H1 (cell line): Measurements from ENCODE around the gene IFNL3. TPM values are rescaled to one million over a fixed set of nuclear protein-coding genes. Genes with fewer than 3 reads are reported as not detected.
A peak's percentile ranks its signal among the peaks of the same experiment; 100 is the strongest.

Experiments used
- CTCF ChIA-PET: fragments of 300-600 bp; sonication (Branson Sonifier 250); formaldehyde crosslinking; loops from one replicate; lab custom pipeline; 2021; ENCODE audit not compliant: partially characterized antibody; lab: Charles Lee
- POLR2A ChIA-PET: fragments of 300-600 bp; sonication (Branson Sonifier 250); formaldehyde crosslinking; loops from one replicate; lab custom pipeline; 2021; ENCODE audit warnings: inconsistent platforms; ENCODE audit not compliant: partially characterized antibody; lab: Charles Lee
- DNase-seq, 2 experiments: peaks; one replicate each; pipeline versions ENCODE4 v3.0.0 to v3.0.0-alpha.2; 2010 to 2022; ENCODE audit warnings: low spot score in 2 of 2, low read depth in 1 of 2, mixed read lengths in 1 of 2
- FAIRE-seq: peaks from 2 replicates; lab custom pipeline; 2011; peaks lifted over from hg19 to GRCh38; lab: Jason Lieb, UNC
- H2AFZ ChIP-seq: 2 replicates; pipeline ENCODE4 v1.8.1; 2012; ENCODE audit warnings: low read length, inconsistent platforms
- H2AK5ac ChIP-seq: 2 replicates; pipeline ENCODE4 v1.6.1; 2013; ENCODE audit warnings: low read depth, low read length
- H2BK120ac ChIP-seq: replicated peaks from 2 replicates; pipeline ENCODE3; 2013; ENCODE audit warnings: low read depth, low read length, inconsistent platforms
- H2BK12ac ChIP-seq: 2 replicates; pipeline ENCODE4 v1.6.1; 2013; ENCODE audit warnings: low read depth, low read length
- H2BK15ac ChIP-seq: 2 replicates; pipeline ENCODE4 v1.6.1; 2013; ENCODE audit warnings: low read length
- H2BK20ac ChIP-seq: 2 replicates; pipeline ENCODE4 v1.6.1; 2013; ENCODE audit warnings: low read length
- H2BK5ac ChIP-seq: 2 replicates; pipeline ENCODE4 v1.6.1; 2013; ENCODE audit warnings: low read depth, low read length
- H3K14ac ChIP-seq: 2 replicates; pipeline ENCODE4 v1.6.1; 2013; ENCODE audit warnings: inconsistent platforms; ENCODE audit not compliant: insufficient read length
- H3K18ac ChIP-seq: 2 replicates; pipeline ENCODE4 v1.6.1; 2013; ENCODE audit warnings: low read length; ENCODE audit errors: extremely low read depth
- H3K23ac ChIP-seq: 2 replicates; pipeline ENCODE4 v1.6.1; 2013; ENCODE audit warnings: inconsistent platforms; ENCODE audit not compliant: insufficient read length
- H3K23me2 ChIP-seq: 2 replicates; pipeline ENCODE4 v1.6.1; 2013; ENCODE audit warnings: low read depth, low read length
- H3K27ac ChIP-seq: 2 replicates; pipeline ENCODE4 v1.6.1; 2011; ENCODE audit warnings: low read depth, low read length, inconsistent platforms
- H3K27me3 ChIP-seq, 4 experiments: replicated peaks in 1 of 4; 1 replicate in 1 of 4; 2 replicates in 3 of 4; pipeline versions ENCODE4 v1.6.1 to v1.8.1; 2011 to 2013; ENCODE audit warnings: low read length in 3 of 4, mild to moderate bottlenecking in 3 of 4, inconsistent platforms in 2 of 4, mixed read lengths in 2 of 4, moderate library complexity in 1 of 4; ENCODE audit not compliant: control insufficient read depth in 3 of 4, insufficient read depth in 3 of 4; ENCODE audit errors: extremely low read depth in 1 of 4
- H3K36me3 ChIP-seq, 4 experiments: 2 replicates each; pipeline versions ENCODE4 v1.6.1 to v1.8.1; 2011 to 2013; ENCODE audit warnings: mild to moderate bottlenecking in 4 of 4, low read length in 3 of 4, moderate library complexity in 2 of 4, control low read depth in 1 of 4, inconsistent platforms in 1 of 4; ENCODE audit not compliant: insufficient read depth in 4 of 4, control insufficient read depth in 2 of 4
- H3K4ac ChIP-seq: replicated peaks from 2 replicates; pipeline ENCODE3; 2013; ENCODE audit warnings: low read length, low read depth, mixed read lengths, inconsistent platforms; ENCODE audit not compliant: insufficient read length
- H3K4me1 ChIP-seq, 4 experiments: replicated peaks in 1 of 4; 1 replicate in 1 of 4; 2 replicates in 3 of 4; pipeline versions ENCODE4 v1.6.1 to v1.8.1; 2011 to 2013; ENCODE audit warnings: low read length in 3 of 4, inconsistent platforms in 2 of 4, mixed read lengths in 1 of 4; ENCODE audit not compliant: insufficient read depth in 4 of 4, control insufficient read depth in 3 of 4
- H3K4me2 ChIP-seq, 2 experiments: 2 replicates each; pipeline versions ENCODE4 v1.6.1 to v1.8.1; 2011 to 2013; ENCODE audit warnings: low read depth in 2 of 2, low read length in 2 of 2, control low read depth in 1 of 2, inconsistent platforms in 1 of 2, mild to moderate bottlenecking in 1 of 2; ENCODE audit not compliant: insufficient read depth in 1 of 2
- H3K4me3 ChIP-seq, 4 experiments: fragments of 200-600, 300-600 bp in 1 of 4; sonication (generic), shearing (Covaris generic), sonication (Bioruptor Twin) in 1 of 4; 2 replicates each; pipeline versions ENCODE4 v1.5.1 to v1.8.1; 2011 to 2016; ENCODE audit warnings: low read length in 4 of 4, low read depth in 3 of 4, control low read depth in 2 of 4, inconsistent platforms in 2 of 4, mild to moderate bottlenecking in 2 of 4, mixed read lengths in 1 of 4, moderate library complexity in 1 of 4; ENCODE audit not compliant: insufficient read depth in 2 of 4; ENCODE audit errors: extremely low read depth in 1 of 4
- H3K56ac ChIP-seq: replicated peaks from 2 replicates; pipeline ENCODE3; 2013; ENCODE audit warnings: low read depth, mild to moderate bottlenecking, mixed read lengths, low read length, inconsistent platforms; ENCODE audit not compliant: insufficient read length
- H3K79me1 ChIP-seq: 2 replicates; pipeline ENCODE4 v1.6.1; 2013; ENCODE audit warnings: low read depth, low read length, control low read depth
- H3K79me2 ChIP-seq, 2 experiments: 2 replicates each; pipeline versions ENCODE4 v1.6.1 to v1.8.1; 2012 to 2013; ENCODE audit warnings: low read length in 2 of 2, mild to moderate bottlenecking in 2 of 2, inconsistent platforms in 1 of 2; ENCODE audit not compliant: insufficient read depth in 2 of 2, control insufficient read depth in 1 of 2
- H3K9ac ChIP-seq, 4 experiments: replicated peaks in 1 of 4; 1 replicate in 1 of 4; 2 replicates in 3 of 4; pipeline versions ENCODE4 v1.6.1 to v1.8.1; 2011 to 2013; ENCODE audit warnings: low read depth in 3 of 4, low read length in 3 of 4, control low read depth in 2 of 4, mild to moderate bottlenecking in 2 of 4, moderate library complexity in 2 of 4, inconsistent platforms in 1 of 4; ENCODE audit errors: extremely low read depth in 1 of 4
- H3K9me3 ChIP-seq, 2 experiments: 2 replicates each; pipeline versions ENCODE4 v1.6.1 to v1.8.1; 2012 to 2013; ENCODE audit warnings: mild to moderate bottlenecking in 2 of 2, moderate library complexity in 2 of 2, control low read depth in 1 of 2, inconsistent platforms in 1 of 2, low read depth in 1 of 2, low read length in 1 of 2, mixed read lengths in 1 of 2; ENCODE audit not compliant: insufficient read depth in 2 of 2
- H4K20me1 ChIP-seq, 2 experiments: replicated peaks in 1 of 2; 2 replicates each; pipeline versions ENCODE3 to v1.8.1; 2011 to 2013; ENCODE audit warnings: inconsistent platforms in 2 of 2, low read length in 2 of 2, mild to moderate bottlenecking in 1 of 2; ENCODE audit not compliant: insufficient read depth in 2 of 2, control insufficient read depth in 1 of 2
- H4K5ac ChIP-seq: 2 replicates; pipeline ENCODE4 v1.6.1; 2013; ENCODE audit warnings: low read length, low read depth, mixed read lengths, inconsistent platforms; ENCODE audit not compliant: insufficient read length
- H4K8ac ChIP-seq: 2 replicates; pipeline ENCODE4 v1.8.0; 2013; ENCODE audit warnings: mild to moderate bottlenecking, moderate library complexity, low read length, inconsistent platforms; ENCODE audit not compliant: insufficient read depth; ENCODE audit errors: extremely low read depth
- H4K91ac ChIP-seq: replicated peaks from 2 replicates; pipeline ENCODE3; 2013; ENCODE audit warnings: low read length, mixed read lengths, inconsistent platforms; ENCODE audit not compliant: insufficient read length
- MAFK ChIP-seq: IDR thresholded peaks from 2 replicates; pipeline ENCODE4 v1.6.1; 2012; ENCODE audit warnings: low read depth, mild to moderate bottlenecking, improper control_type of control experiment, low read length
- MAX ChIP-seq: IDR thresholded peaks from 2 replicates; pipeline ENCODE4 v1.6.1; 2012; ENCODE audit warnings: inconsistent platforms
- WGBS, 2 experiments: shearing (Covaris generic) in 1 of 2; methylation state at CpG; one replicate each; pipeline versions ENCODE4 v1.1.6 to v1.1.7; 2013 to 2015; ENCODE audit warnings: low lambda C conversion rate in 2 of 2, mixed read lengths in 2 of 2, inconsistent platforms in 1 of 2, low coverage in 1 of 2, missing lambda C conversion rate in 1 of 2; ENCODE audit not compliant: insufficient replicate concordance in 2 of 2, insufficient coverage in 1 of 2, insufficient read length in 1 of 2; ENCODE audit errors: extremely low coverage in 1 of 2, missing lambda C conversion rate in 1 of 2; 5-methylcytosine and 5-hydroxymethylcytosine counted together
- polyA plus RNA-seq, 7 experiments: library from polyadenylated mRNA; depleted of rRNA in 3 of 7; stranded (reverse) in 5 of 7; unstranded in 2 of 7; fragments of >200 nt in 5 of 7; fragments of 200-250 nt in 2 of 7; gene quantifications; 1 replicate in 5 of 7; 2 replicates in 1 of 7; 4 replicates in 1 of 7; pipeline versions ENCODE4 v1.2.1 to v1.2.3, GENCODE V29; 2011 to 2013; ENCODE audit warnings: missing spikeins in 2 of 7, mixed read lengths in 2 of 7
- total RNA-seq: library from RNA; stranded (reverse); fragmentation: NEBNext Ultra II Directional; extraction: Animal tissue kit (Norgen Biotek cat#: 25700); gene quantifications from 2 replicates; pipeline ENCODE4 v1.2.1, GENCODE V29; 2021

The IFNL3 gene
- total and polyA plus RNA-seq, 2 of the 8 experiments (the other 6 are each of a cell fraction or from before 2014, with no cell fraction given), result 0.11 TPM; not detected in 1

DNA sequence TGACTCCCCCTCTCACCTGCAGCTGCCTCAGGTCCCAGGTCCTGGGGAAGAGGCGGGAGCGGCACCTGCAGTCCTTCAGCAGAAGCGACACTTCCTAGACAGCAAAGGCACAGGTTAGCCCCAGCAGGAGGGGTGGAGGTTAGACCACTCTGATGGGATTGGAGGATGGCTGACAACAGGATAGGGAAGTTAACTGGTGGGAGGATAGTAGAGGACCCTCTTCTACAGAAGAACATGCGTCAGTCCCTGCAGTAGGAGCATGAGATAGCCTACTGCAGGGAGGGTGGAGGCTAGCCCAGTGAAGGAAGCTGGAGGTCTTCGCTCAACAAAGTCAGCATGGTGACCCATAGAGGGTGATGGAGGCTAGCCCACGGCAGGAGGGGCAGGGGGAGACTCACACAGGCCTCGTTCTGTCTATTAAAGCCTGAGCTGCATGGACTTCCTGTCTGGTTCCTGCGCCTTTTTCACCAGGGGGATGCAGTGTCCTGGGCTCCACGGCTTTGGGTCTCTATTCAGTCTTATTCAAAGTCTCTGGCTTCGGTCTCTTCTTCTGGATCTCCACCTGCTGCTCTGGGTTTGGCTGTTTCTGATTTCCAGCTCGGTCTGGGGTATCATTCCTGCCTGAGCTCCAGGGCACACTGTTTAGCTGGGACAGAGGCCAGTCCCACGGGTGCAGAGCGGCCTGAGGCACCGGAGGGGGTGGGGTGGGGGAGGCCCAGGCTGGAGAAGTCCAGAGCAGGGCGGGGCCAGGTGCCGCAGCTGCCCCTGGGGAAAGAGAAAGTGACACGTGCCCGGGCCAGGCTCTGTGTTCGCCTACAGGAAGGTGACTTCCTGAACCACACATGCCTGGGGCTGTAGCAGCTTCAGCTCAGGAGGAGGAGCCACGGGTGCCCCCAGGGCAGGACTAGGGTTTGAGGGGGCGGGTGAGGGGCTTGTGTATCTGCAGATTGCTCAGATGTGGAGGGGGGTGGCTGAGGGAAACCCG is 7.3 kb downstream of the IFNL3 start:
- WGBS, 2 experiments, result 80% methylated on average over 17 of the region's 22 CpGs; no CpG with 5 or more reads in 1 of the 2 experiments
- H3K4me2 ChIP-seq, result no peak overlapping the region

More for the DNA sequence above, 7.3 kb downstream of the IFNL3 start:
- H4K20me1 ChIP-seq, result peaks cover 0 to 1% of the 10 kb centered on the region in 2 experiments
- no peak overlapping the region for H2AFZ ChIP-seq
- no peaks in the 10 kb centered on the region for H3K36me3 ChIP-seq
- H3K9ac ChIP-seq, result no peak overlapping the region
- CTCF ChIA-PET, result interaction anchor here (0.6 to 2.1 kb wide), 4 partner anchors 15 to 94 kb away, joined by 3 to 10 read pairs (median 4); no protein-coding TSS in a partner anchor
- no peak overlapping the region for H3K56ac ChIP-seq
- 0 out of 2 replicates have a peak overlapping the region, but pooled peaks have one; percentile 80 for H2BK20ac ChIP-seq
- H2AK5ac ChIP-seq, result no peak overlapping the region
- no peak overlapping the region for H2BK5ac ChIP-seq
- no peak for DNase-seq
- H3K4ac ChIP-seq, result no peak overlapping the region
- H3K4me1 ChIP-seq, result no peaks in the 10 kb centered on the region
- no peak overlapping the region for H2BK15ac ChIP-seq
- no peak overlapping the region for H2BK120ac ChIP-seq
- no peak for FAIRE-seq
- no peak overlapping the region for H4K8ac ChIP-seq
- H3K9me3 ChIP-seq, result no peaks in the 10 kb centered on the region
- H3K23me2 ChIP-seq, result peaks cover 2% of the 10 kb centered on the region; the same call in 1 of the 2 replicates
- no peak overlapping the region for H3K14ac ChIP-seq
- H3K27ac ChIP-seq, result no peak overlapping the region
- POLR2A ChIA-PET, result no interaction called here
- peaks cover 0 to 4% (median 1%) of the 10 kb centered on the region in 4 experiments; a peak in 2 of 7 replicates for H3K27me3 ChIP-seq
- no peak overlapping the region; the same call in 1 of the 2 replicates for H2BK12ac ChIP-seq
- H3K4me3 ChIP-seq, result no peak overlapping the region
- H4K91ac ChIP-seq, result no peak overlapping the region
- no peak overlapping the region for H3K23ac ChIP-seq
- H3K79me1 ChIP-seq, result no peaks in the 10 kb centered on the region
- no peak overlapping the region for H4K5ac ChIP-seq
- H3K18ac ChIP-seq, result no peak overlapping the region
- no peaks in the 10 kb centered on the region for H3K79me2 ChIP-seq
- TF ChIP-seq MAX (peak; percentile 34; the same call in 1 of the 2 replicates), MAFK (no peak)
